DMS53 treated with DMSO at 0.1 percent for 48 hours (cell line): ENCODE results near the gene LLPH.

Source experiments
- DNase-seq: peaks from one replicate; lab custom pipeline; 2025; ENCODE audit not compliant: unreplicated experiment; lab: John Stamatoyannopoulos, UW

LLPH gene

DNA sequence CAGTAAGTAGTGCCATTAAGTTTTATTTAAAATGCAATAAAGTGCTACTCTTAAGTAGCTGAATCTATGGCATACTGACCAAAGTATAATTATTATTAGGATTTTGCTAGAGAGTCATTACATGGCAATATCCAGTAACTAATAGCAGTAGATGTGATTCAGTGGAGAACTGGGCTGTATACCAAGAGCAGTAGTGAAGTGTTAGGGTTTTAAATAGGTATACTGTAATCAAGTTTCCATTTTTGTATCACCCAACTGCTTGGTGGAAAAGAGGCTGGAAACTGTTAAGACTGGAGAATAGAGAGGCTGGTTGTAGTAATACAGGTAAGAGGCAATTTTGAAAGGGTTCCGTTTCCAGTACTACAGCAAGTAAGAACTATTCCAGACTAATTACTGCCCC lies 13.3 kb upstream of the LLPH start:
- no peak for DNase-seq

- DNase-seq: no peak
Observed at GRCh38 chr12:66142826-66143225, 12.3 kb upstream of the LLPH start.

- no peak for DNase-seq
Observed at GRCh38 chr12:66141299-66141698, 10.7 kb upstream of the LLPH start.

DNA sequence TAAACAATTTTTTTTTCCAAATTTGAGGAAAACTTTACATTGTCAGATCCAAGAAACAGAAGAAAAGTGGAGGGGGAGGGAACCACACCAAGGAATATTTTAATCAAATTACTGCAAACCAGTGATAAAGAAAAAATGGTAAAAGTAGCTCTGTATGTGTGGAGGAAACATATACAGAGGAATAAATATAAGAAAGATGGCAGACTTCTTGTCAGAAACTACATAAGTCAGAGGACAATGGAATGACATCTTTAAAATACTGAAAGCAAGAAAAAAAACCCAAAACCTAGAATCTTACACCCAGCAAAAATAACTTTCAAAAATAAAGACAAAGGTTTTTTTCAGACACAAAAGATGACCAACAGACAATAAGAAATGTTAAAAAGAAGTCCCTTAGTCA lies 10.2 kb upstream of the LLPH start:
- DNase-seq: no peak

GRCh38 chr12:66139328-66139727 lies 8.8 kb upstream of the LLPH start:
- no peak for DNase-seq

GRCh38 chr12:66137937-66138336 lies 7.4 kb upstream of the LLPH start:
- no peak for DNase-seq

GRCh38 chr12:66132408-66132807 lies 1.9 kb upstream of the LLPH start:
- DNase-seq: no peak

- no peak for DNase-seq
Observed at GRCh38 chr12:66131067-66131688, 628 bp upstream of the LLPH start.

GRCh38 chr12:66129934-66130266 lies 650 bp downstream of the LLPH start:
- peak; percentile 22 for DNase-seq

DNA sequence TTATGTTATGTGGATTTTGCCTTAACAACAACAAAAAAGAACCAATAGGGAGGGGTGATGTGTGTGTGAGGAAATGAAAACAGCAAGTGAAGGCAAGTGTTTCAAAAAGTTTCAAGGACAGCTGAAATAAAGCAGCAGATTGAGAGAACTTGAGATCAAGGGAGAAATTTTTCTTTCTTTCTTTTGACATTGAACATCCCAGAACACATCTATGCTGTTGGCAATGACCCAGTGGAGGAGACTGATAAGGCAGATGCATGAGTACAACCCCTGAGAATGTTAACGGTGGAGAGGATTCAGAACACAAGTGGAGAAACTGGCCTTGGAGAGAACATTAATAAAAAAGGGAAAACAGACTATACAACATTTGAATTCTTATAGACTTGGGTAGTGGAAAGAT lies 2.9 kb downstream of the LLPH start:
- DNase-seq: no peak

DNA sequence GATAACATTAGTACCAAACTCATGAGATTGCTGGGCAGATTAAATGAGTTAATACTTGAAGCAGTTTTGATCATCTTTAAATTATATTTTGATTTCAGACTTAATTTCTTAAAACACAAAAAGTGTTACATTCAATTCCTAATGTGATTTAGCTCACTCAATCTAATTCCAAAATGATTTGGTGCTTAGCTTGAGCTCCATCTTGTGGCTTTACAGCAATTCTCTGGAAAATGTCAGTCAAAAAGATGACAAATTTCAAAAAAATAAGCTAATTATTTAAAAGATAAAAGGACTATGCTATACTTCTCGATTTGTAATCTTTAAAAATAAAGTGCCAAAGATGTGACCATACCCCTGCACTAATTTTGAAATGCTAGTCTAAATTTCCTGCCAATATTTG lies 10.1 kb downstream of the LLPH start:
- DNase-seq: no peak

GRCh38 chr12:66119870-66120241 lies 10.7 kb downstream of the LLPH start:
- DNase-seq: no peak

GRCh38 chr12:66119229-66119869 lies 11.2 kb downstream of the LLPH start:
- no peak for DNase-seq

GRCh38 chr12:66118240-66118891 lies 12.2 kb downstream of the LLPH start:
- DNase-seq: no peak

- DNase-seq: no peak
Observed at GRCh38 chr12:66117242-66117641, 13.3 kb downstream of the LLPH start.

DNA sequence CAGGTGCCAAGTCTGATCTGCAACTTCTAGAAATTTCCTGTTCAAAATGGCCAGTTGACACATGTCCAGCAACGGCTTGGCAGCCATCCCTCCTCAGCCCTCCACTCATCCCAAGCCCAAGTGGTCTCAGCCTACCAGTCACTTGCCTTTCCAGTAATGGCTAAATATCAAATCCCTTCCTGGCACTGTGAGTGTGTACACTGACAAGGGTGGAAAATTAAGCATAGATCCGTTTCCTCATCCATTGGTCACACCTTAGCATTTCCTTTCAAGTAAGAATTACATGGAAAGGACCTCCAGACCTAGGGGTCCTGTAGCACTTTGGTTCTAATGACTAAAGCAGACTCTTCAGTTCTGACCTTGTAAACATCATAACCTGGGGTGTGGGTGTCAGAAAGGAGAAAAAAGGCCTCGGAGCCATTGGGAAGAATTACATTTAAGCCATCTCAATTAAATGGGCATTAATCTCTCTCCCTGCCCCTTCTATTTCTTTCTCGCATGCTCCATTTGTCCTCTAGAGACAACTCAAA lies 15.4 kb downstream of the LLPH start:
- no peak for DNase-seq

DNA sequence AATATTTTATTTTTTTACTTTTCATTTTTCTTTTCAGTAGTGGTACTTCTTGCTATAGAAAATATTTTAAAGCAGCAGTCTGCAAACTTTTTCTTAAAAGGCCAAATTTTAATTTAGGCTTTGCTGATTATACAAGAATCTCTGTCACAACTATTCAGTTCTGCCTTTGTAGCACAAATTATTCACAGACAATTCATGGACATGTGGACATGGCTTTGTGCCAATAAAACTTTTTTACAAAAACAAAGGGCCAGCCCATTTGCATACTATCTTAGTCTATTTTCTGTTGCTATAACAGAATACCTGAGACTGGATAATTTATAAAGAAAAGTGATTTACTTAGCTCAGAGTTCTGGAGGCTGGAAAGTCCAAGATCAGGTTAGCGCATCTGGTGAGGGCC lies 17.1 kb downstream of the LLPH start:
- DNase-seq: no peak

- no peak for DNase-seq
Observed at GRCh38 chr12:66111605-66112004, 18.9 kb downstream of the LLPH start.

DNA sequence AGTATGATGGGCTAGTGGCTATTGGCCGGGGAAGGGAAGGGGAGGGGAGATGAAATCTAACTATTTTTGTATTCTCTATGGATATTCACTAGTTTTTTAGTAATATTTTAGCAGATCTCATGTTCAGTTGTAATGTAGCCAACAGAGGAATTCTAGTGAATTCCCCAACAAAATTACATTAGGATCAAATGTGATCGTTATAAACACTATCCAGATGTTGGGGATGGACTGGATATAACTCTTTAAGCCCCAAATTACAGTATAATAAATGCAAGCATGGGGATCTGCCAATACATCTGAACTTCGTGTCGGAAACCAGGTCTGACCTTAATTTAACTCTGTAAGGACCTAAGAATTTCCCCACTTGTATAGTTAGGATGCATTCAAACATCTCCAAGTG lies 21.5 kb downstream of the LLPH start:
- DNase-seq: no peak

DNA sequence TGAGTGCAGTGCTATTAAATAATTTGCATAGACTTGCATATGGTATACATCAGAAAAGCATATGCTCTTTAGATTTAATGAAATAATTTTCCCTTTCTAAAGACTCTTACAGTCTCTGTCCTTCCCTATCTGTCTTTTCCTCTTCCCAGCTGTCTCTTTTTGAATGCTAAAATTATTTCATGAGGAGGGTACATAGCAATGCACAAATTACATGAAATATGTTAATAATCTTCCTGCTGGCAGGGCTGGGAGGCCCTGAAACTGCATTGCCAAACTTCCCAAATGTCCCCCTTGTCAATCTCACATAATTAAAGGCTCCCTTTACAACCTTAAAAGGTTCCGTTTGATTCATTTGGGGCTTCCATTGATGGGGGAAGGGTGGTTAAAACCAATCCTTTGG lies 22.2 kb downstream of the LLPH start:
- DNase-seq: no peak

- DNase-seq: peak; percentile 89
Observed at GRCh38 chr12:66107451-66107915, 23.1 kb downstream of the LLPH start.
